ENCODE measurements around the gene SPEF2. TPM values are rescaled to one million over a fixed set of nuclear protein-coding genes. Genes with fewer than 3 reads are reported as not detected.

SPEF2 gene
- 1 to 10 TPM; 3.4 to 4.3 (median 3.4) TPM for total RNA-seq

GRCh38 chr5:35617435-35618303, at the start of gene SPEF2:
Gene SPEF2 (plus strand): TSS chr5:35617863. CDS start chr5:35617998, 135 bp downstream.
- Mint-ChIP-seq H3K36me3 (ENCODE audit: insufficient read depth) (peaks cover 3% of the 10 kb centered on the region), H3K4me1 (ENCODE audit: low read depth) (peaks cover 24% of the 10 kb centered on the region), H3K27me3 (ENCODE audit: low read depth) (no peaks in the 10 kb centered on the region), H3K4me3 (peak within 1 kb of the TSS; percentile 94), H3K9me3 (peaks cover 5% of the 10 kb centered on the region)
- ATAC-seq: peak; percentile 92 to 94
- DNase-seq: peak; percentile 73

- no peak for ATAC-seq
- Mint-ChIP-seq H3K4me1 (ENCODE audit: low read depth) (no peaks in the 10 kb centered on the region), H3K4me3 (no peak overlapping the region), H3K27me3 (ENCODE audit: low read depth) (peaks cover 12% of the 10 kb centered on the region), H3K9me3 (no peaks in the 10 kb centered on the region), H3K36me3 (ENCODE audit: insufficient read depth) (no peaks in the 10 kb centered on the region)
- no peak for DNase-seq
These were observed 42.1 kb upstream of the SPEF2 start for GRCh38 chr5:35575578-35575977.

- peaks cover 17% of the 10 kb centered on the region for H3K27me3 Mint-ChIP-seq (ENCODE audit: low read depth)
- H3K4me1 Mint-ChIP-seq (ENCODE audit: low read depth): no peaks in the 10 kb centered on the region
- ATAC-seq: no peak
These were observed 30.2 kb upstream of the SPEF2 start for GRCh38 chr5:35587419-35587818.

GRCh38 chr5:35593338-35593737, 24.3 kb upstream of the SPEF2 start:
- ATAC-seq (peak in 1 of 2 donors; percentile 32), DNase-seq (no peak)
- H3K4me1 Mint-ChIP-seq (ENCODE audit: low read depth): no peaks in the 10 kb centered on the region
- no peaks in the 10 kb centered on the region for H3K9me3 Mint-ChIP-seq
- H3K27me3 Mint-ChIP-seq (ENCODE audit: low read depth): peaks cover 14% of the 10 kb centered on the region
- H3K4me3 Mint-ChIP-seq: no peak overlapping the region
- no peaks in the 10 kb centered on the region for H3K36me3 Mint-ChIP-seq (ENCODE audit: insufficient read depth)

More at GRCh38 chr5:35587419-35587818, 30.2 kb upstream of the SPEF2 start:
- DNase-seq: no peak
- no peaks in the 10 kb centered on the region for H3K36me3 Mint-ChIP-seq (ENCODE audit: insufficient read depth)
- no peaks in the 10 kb centered on the region for H3K9me3 Mint-ChIP-seq
- no peak overlapping the region for H3K4me3 Mint-ChIP-seq

GRCh38 chr5:35598707-35599370, 18.8 kb upstream of the SPEF2 start:
- Mint-ChIP-seq H3K27me3 (ENCODE audit: low read depth) (peaks cover 29% of the 10 kb centered on the region), H3K4me3 (no peak overlapping the region), H3K4me1 (ENCODE audit: low read depth) (no peaks in the 10 kb centered on the region), H3K36me3 (ENCODE audit: insufficient read depth) (peaks cover 1% of the 10 kb centered on the region), H3K9me3 (peaks cover 3% of the 10 kb centered on the region)
- ATAC-seq: no peak
- no peak for DNase-seq

GRCh38 chr5:35600591-35600990, 17.1 kb upstream of the SPEF2 start:
- Mint-ChIP-seq H3K27me3 (ENCODE audit: low read depth) (peaks cover 29% of the 10 kb centered on the region), H3K4me3 (no peak overlapping the region), H3K36me3 (ENCODE audit: insufficient read depth) (peaks cover 1% of the 10 kb centered on the region), H3K4me1 (ENCODE audit: low read depth) (no peaks in the 10 kb centered on the region), H3K9me3 (peaks cover 10% of the 10 kb centered on the region)
- DNase-seq: no peak
- ATAC-seq: no peak

GRCh38 chr5:35608881-35609779, 8.5 kb upstream of the SPEF2 start:
- no peak overlapping the region for H3K4me3 Mint-ChIP-seq
- H3K27me3 Mint-ChIP-seq (ENCODE audit: low read depth): peaks cover 4% of the 10 kb centered on the region
- ATAC-seq: no peak
- DNase-seq: no peak
- H3K9me3 Mint-ChIP-seq: peaks cover 16% of the 10 kb centered on the region
- no peaks in the 10 kb centered on the region for H3K4me1 Mint-ChIP-seq (ENCODE audit: low read depth)
- peaks cover 2% of the 10 kb centered on the region for H3K36me3 Mint-ChIP-seq (ENCODE audit: insufficient read depth)

GRCh38 chr5:35617060-35617434, 616 bp upstream of the SPEF2 start:
- Mint-ChIP-seq H3K36me3 (ENCODE audit: insufficient read depth) (peaks cover 3% of the 10 kb centered on the region), H3K4me3 (peak overlapping the region; percentile 94), H3K27me3 (ENCODE audit: low read depth) (no peaks in the 10 kb centered on the region), H3K9me3 (peaks cover 5% of the 10 kb centered on the region), H3K4me1 (ENCODE audit: low read depth) (peaks cover 24% of the 10 kb centered on the region)
- DNase-seq (no peak), ATAC-seq (no peak)

GRCh38 chr5:35618304-35618636, 607 bp downstream of the SPEF2 start:
- DNase-seq (no peak), ATAC-seq (no peak)
- no peaks in the 10 kb centered on the region for H3K27me3 Mint-ChIP-seq (ENCODE audit: low read depth)
- peaks cover 3% of the 10 kb centered on the region for H3K36me3 Mint-ChIP-seq (ENCODE audit: insufficient read depth)
- H3K4me3 Mint-ChIP-seq: peak overlapping the region; percentile 94
- peaks cover 29% of the 10 kb centered on the region for H3K4me1 Mint-ChIP-seq (ENCODE audit: low read depth)
- H3K9me3 Mint-ChIP-seq: peaks cover 5% of the 10 kb centered on the region

GRCh38 chr5:35618781-35619180, 1.1 kb downstream of the SPEF2 start:
- Mint-ChIP-seq H3K9me3 (peaks cover 5% of the 10 kb centered on the region), H3K36me3 (ENCODE audit: insufficient read depth) (peaks cover 3% of the 10 kb centered on the region), H3K4me1 (ENCODE audit: low read depth) (peaks cover 29% of the 10 kb centered on the region), H3K27me3 (ENCODE audit: low read depth) (no peaks in the 10 kb centered on the region), H3K4me3 (peak overlapping the region; percentile 94)
- DNase-seq: no peak
- ATAC-seq: no peak

- Mint-ChIP-seq H3K4me1 (ENCODE audit: low read depth) (peaks cover 25% of the 10 kb centered on the region), H3K36me3 (ENCODE audit: insufficient read depth) (peaks cover 3% of the 10 kb centered on the region), H3K27me3 (ENCODE audit: low read depth) (no peaks in the 10 kb centered on the region), H3K9me3 (no peaks in the 10 kb centered on the region), H3K4me3 (no peak overlapping the region)
- DNase-seq: no peak
- no peak for ATAC-seq
These were observed 5.3 kb downstream of the SPEF2 start for GRCh38 chr5:35622974-35623373.

- Mint-ChIP-seq H3K36me3 (ENCODE audit: insufficient read depth) (peaks cover 8% of the 10 kb centered on the region), H3K4me1 (ENCODE audit: low read depth) (peaks cover 17% of the 10 kb centered on the region), H3K27me3 (ENCODE audit: low read depth) (no peaks in the 10 kb centered on the region), H3K4me3 (no peak overlapping the region), H3K9me3 (no peaks in the 10 kb centered on the region)
- ATAC-seq (no peak), DNase-seq (no peak)
These were observed 6.3 kb downstream of the SPEF2 start for GRCh38 chr5:35623991-35624390.

GRCh38 chr5:35626108-35626507, 8.4 kb downstream of the SPEF2 start:
- H3K9me3 Mint-ChIP-seq: peaks cover 4% of the 10 kb centered on the region
- no peaks in the 10 kb centered on the region for H3K27me3 Mint-ChIP-seq (ENCODE audit: low read depth)
- ATAC-seq (peak; percentile 43 to 76), DNase-seq (no peak)
- H3K4me3 Mint-ChIP-seq: no peak overlapping the region
- peaks cover 22% of the 10 kb centered on the region for H3K36me3 Mint-ChIP-seq (ENCODE audit: insufficient read depth)
- H3K4me1 Mint-ChIP-seq (ENCODE audit: low read depth): peaks cover 16% of the 10 kb centered on the region

- ATAC-seq (peak in 1 of 2 donors; percentile 29), DNase-seq (no peak)
- H3K27me3 Mint-ChIP-seq (ENCODE audit: low read depth): no peaks in the 10 kb centered on the region
- H3K4me1 Mint-ChIP-seq (ENCODE audit: low read depth): peaks cover 16% of the 10 kb centered on the region
- peaks cover 5% of the 10 kb centered on the region for H3K9me3 Mint-ChIP-seq
- no peak overlapping the region for H3K4me3 Mint-ChIP-seq
- peaks cover 26% of the 10 kb centered on the region for H3K36me3 Mint-ChIP-seq (ENCODE audit: insufficient read depth)
These were observed 8.9 kb downstream of the SPEF2 start for GRCh38 chr5:35626553-35626952.
